Measurements from ENCODE around the gene RGCC.

Gene RGCC

DNA sequence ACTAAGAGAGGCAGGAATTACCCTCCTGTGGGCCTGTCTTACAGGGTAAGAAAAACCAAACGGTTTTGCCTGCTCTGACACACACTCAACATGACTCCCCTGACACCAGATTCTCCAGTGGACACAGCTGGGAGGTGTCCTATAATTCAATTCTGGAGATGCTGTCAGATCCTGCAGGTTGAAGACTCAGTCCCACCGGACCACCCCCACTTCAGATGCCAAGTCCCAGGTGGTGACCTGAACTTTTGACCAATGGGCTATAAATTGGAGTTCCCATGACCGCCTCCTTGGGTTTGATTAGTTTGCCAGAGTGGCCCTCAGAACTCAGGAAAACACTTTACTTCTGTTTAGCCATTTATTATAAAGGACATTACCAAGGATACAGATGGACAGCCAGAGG, 52.6 kb downstream of the RGCC start:
- no peaks in the 10 kb centered on the region for H3K4me1 ChIP-seq
- no peak for TF ChIP-seq CTCF (IDR thresholded peaks at IDR 0.05; ENCODE audit: low read depth, low read length)
- H3K27me3 ChIP-seq, result no peaks in the 10 kb centered on the region
- H3K4me3 ChIP-seq (ENCODE audit: low read depth, low read length), result no peak overlapping the region
- no peaks in the 10 kb centered on the region for H3K36me3 ChIP-seq
- H3K9me3 ChIP-seq, result no peaks in the 10 kb centered on the region
- DNase-seq, result no peak

DNA sequence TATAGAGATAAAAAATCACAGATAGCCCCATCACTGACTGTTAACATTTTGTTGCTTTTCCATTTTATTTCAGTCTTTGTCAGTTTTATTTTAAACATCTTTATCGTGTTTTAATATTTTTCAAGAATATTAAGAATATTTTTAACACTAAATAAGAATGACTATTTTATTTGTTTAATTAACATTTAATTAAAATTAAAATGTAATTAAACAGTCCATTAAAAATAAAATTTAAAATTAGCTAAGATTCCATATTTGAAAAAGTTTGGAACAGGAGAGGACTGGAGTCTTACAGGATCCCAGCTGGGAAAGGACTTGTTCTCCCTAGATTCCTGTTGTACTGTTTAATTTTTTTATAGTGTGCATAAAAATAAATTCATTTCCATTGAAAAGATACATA, 54.5 kb downstream of the RGCC start:
- H3K9me3 ChIP-seq, result no peaks in the 10 kb centered on the region
- TF ChIP-seq CTCF (IDR thresholded peaks at IDR 0.05; ENCODE audit: low read depth, low read length), result no peak
- no peaks in the 10 kb centered on the region for H3K4me1 ChIP-seq
- H3K4me3 ChIP-seq (ENCODE audit: low read depth, low read length), result no peak overlapping the region
- no peaks in the 10 kb centered on the region for H3K27me3 ChIP-seq
- H3K36me3 ChIP-seq, result no peaks in the 10 kb centered on the region
- no peak for DNase-seq

- TF ChIP-seq CTCF (IDR thresholded peaks at IDR 0.05; ENCODE audit: low read depth, low read length), result no peak
- Histone ChIP-seq H3K27me3 (no peaks in the 10 kb centered on the region), H3K4me3 (ENCODE audit: low read depth, low read length) (no peak overlapping the region), H3K4me1 (no peaks in the 10 kb centered on the region), H3K9me3 (no peaks in the 10 kb centered on the region), H3K36me3 (no peaks in the 10 kb centered on the region)
- DNase-seq, result no peak
Measured at GRCh38 chr13:41512441-41512840, 55.1 kb downstream of the RGCC start.

DNA sequence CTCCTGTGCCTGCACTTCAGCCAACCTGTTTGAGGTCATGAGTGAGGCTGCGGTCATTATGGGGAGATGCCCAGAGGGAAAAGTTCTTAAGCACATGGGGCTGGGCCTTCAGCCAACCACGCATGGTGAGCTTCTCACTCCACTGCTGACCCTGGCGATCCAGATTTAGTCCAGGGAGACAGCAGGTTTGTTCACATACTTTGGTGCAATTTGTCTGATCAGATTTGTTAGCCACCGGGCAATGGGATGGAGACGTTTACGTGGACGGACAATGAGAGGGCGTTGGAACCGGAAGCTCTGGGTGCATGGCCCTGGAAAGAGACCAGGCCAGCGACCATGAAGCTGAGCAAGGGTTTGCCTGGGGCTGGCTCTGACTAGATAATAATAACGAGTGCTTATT, 56.2 kb downstream of the RGCC start:
- Histone ChIP-seq H3K4me3 (ENCODE audit: low read depth, low read length) (no peak overlapping the region), H3K36me3 (no peaks in the 10 kb centered on the region), H3K9me3 (no peaks in the 10 kb centered on the region), H3K4me1 (no peaks in the 10 kb centered on the region), H3K27me3 (no peaks in the 10 kb centered on the region)
- no peak for DNase-seq
- no peak for TF ChIP-seq CTCF (IDR thresholded peaks at IDR 0.05; ENCODE audit: low read depth, low read length)

DNA sequence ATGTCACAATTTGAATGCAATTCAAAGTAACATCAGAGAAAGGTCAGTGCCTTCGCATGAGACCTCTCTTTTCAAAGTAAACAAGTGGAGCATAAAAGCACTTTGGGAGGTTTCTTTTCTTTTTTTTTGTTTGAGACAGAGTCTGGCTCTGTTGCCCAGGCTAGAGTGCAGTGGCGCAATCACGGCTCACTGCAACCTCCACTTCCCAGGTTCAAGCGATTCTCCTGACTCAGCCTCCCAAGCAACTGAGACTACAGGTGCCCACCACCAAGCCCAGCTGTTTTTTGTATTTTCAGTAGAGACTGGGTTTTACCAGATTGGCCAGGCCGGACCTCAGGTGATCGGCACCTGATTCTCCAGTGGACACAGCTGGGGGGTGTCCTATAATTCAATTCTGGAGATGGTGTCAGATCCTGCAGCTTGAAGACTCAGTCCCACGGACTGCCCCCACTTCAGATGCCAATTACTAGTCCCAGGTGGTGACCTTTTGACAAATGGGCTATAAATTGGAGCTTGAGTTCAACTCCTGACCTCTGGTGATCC, 57.6 kb downstream of the RGCC start:
- no peaks in the 10 kb centered on the region for H3K27me3 ChIP-seq
- no peak for TF ChIP-seq CTCF (IDR thresholded peaks at IDR 0.05; ENCODE audit: low read depth, low read length)
- no peaks in the 10 kb centered on the region for H3K4me1 ChIP-seq
- H3K36me3 ChIP-seq, result no peaks in the 10 kb centered on the region
- H3K9me3 ChIP-seq, result no peaks in the 10 kb centered on the region
- no peak overlapping the region for H3K4me3 ChIP-seq (ENCODE audit: low read depth, low read length)
- DNase-seq, result no peak

DNA sequence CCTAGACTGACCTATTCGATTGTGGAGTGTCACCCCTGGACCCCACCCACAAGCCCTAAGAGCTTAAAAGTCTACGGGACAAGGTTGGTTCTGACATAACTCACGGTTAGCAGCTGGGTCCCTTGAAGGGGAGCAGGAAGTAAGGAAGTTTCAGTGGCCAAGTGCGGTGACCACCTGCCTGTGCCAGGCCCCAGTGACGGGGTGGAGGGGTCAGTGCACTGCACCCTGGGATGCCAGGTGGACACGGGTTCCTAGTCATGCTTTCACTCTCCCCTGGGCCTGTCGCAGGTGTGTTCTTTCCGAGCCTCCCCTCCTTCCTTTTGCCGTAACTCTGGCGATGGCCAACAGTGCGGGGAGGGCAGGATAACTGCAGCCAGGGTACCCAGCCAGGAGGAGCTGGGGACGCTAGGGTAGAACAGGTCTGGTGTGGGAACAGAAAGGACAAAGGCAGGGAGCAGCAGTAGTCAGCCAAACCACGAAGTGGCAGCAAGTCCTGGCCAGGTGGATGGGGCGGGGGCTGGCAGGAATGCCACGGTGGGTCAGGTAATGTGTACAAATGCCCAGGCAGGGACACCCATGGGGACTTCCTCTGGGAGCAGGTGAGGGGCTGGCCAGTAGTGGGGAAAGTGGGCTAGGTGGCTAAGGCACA, 58.3 kb downstream of the RGCC start:
- Histone ChIP-seq H3K9me3 (no peaks in the 10 kb centered on the region), H3K4me1 (no peaks in the 10 kb centered on the region), H3K36me3 (no peaks in the 10 kb centered on the region), H3K4me3 (ENCODE audit: low read depth, low read length) (no peak overlapping the region), H3K27me3 (no peaks in the 10 kb centered on the region)
- no peak for TF ChIP-seq CTCF (IDR thresholded peaks at IDR 0.05; ENCODE audit: low read depth, low read length)
- DNase-seq, result no peak
